A673 (cell line): ENCODE results near the gene TMEM238. TPM values are rescaled to one million over a fixed set of nuclear protein-coding genes. Genes with fewer than 3 reads are reported as not detected.
A peak's percentile ranks its signal among the peaks of the same experiment; 100 is the strongest.

Source experiments
- BruUV-seq: library from RNA; stranded (reverse); fragments of 400-500 nt; replicated peaks from 2 replicates; lab custom pipeline; 2021; lab: Mats Ljungman, UMichigan
- CTCF ChIA-PET: fragments of 300-600 bp; sonication (Branson Sonifier 250); formaldehyde crosslinking; loops from one replicate; lab custom pipeline; 2022; ENCODE audit warnings: antibody characterized with exemption; lab: Charles Lee
- POLR2A ChIA-PET: fragments of 300-600 bp; sonication (Branson Sonifier 250); formaldehyde crosslinking; loops from one replicate; lab custom pipeline; 2022; ENCODE audit warnings: antibody characterized with exemption; ENCODE audit not compliant: low non-redundant PET; lab: Charles Lee
- DNase-seq: peaks from one replicate; pipeline ENCODE4 v3.0.0-alpha.2; 2015; ENCODE audit warnings: low spot score
- H3K27ac ChIP-seq: fragments of 200-600 bp; sonication (generic); 2 replicates; pipeline ENCODE4 v1.5.1; 2016; ENCODE audit warnings: mixed run types, low read depth, mild to moderate bottlenecking, mixed read lengths, antibody characterized with exemption, low read length; ENCODE audit not compliant: poor library complexity, severe bottlenecking
- H3K27me3 ChIP-seq: fragments of 200-600 bp; sonication (generic); replicated peaks from 2 replicates; pipeline ENCODE4 v1.6.1; 2017; ENCODE audit warnings: mixed run types, low read depth, mild to moderate bottlenecking, mixed read lengths, antibody characterized with exemption, low read length; ENCODE audit not compliant: insufficient read depth, poor library complexity
- H3K36me3 ChIP-seq: fragments of 200-600 bp; sonication (generic); 2 replicates; pipeline ENCODE4 v1.6.1; 2016; ENCODE audit warnings: mixed run types, mild to moderate bottlenecking, mixed read lengths, antibody characterized with exemption, low read length; ENCODE audit not compliant: insufficient read depth, poor library complexity, severe bottlenecking
- H3K4me1 ChIP-seq: fragments of 200-600 bp; sonication (generic); 2 replicates; pipeline ENCODE4 v1.6.1; 2017; ENCODE audit warnings: mixed run types, mild to moderate bottlenecking, mixed read lengths, antibody characterized with exemption, low read length; ENCODE audit not compliant: insufficient read depth, poor library complexity, severe bottlenecking
- H3K4me3 ChIP-seq: fragments of 200-600 bp; sonication (generic); 2 replicates; pipeline ENCODE4 v1.5.1; 2016; ENCODE audit warnings: low read depth, mixed run types, mild to moderate bottlenecking, mixed read lengths, low read length; ENCODE audit not compliant: poor library complexity, severe bottlenecking
- H3K9me3 ChIP-seq: fragments of 200-600 bp; sonication (generic); 2 replicates; pipeline ENCODE4 v1.6.1; 2016; ENCODE audit warnings: mixed run types, low read depth, mild to moderate bottlenecking, mixed read lengths, antibody characterized with exemption, low read length; ENCODE audit not compliant: poor library complexity, severe bottlenecking
- EZH2 ChIP-seq: fragments of 200-600 bp; sonication (generic); IDR thresholded peaks from 2 replicates; pipeline ENCODE4 v1.6.1; 2017; ENCODE audit warnings: borderline replicate concordance, low read depth, mild to moderate bottlenecking, mixed read lengths, antibody characterized with exemption, low read length; ENCODE audit not compliant: poor library complexity, severe bottlenecking
- intact Hi-C: fragments of 100-400 bp; cut with micrococcal nuclease; formaldehyde crosslinking; loops from one replicate; pipeline ENCODE4 v1.10.0; 2022; ENCODE audit not compliant: unreplicated experiment
- total RNA-seq: library from RNA; stranded (reverse); gene quantifications from 2 replicates; pipeline ENCODE4 v1.2.3, GENCODE V29; 2021
- TF ChIP-seq, protein P1 (sequence below): fragments of 300-800, 200-600 bp; sonication (generic); conservative IDR thresholded peaks from 2 replicates; pipeline ENCODE4 v1.5.1; 2017; ENCODE audit warnings: low read depth, mild to moderate bottlenecking, antibody characterized with exemption, low read length, moderate library complexity, mixed read lengths

TMEM238 gene
- total RNA-seq, 1 experiment from 2014 or later, result 0.69 TPM

- Histone ChIP-seq H3K27ac (no peak overlapping the region), H3K36me3 (no peaks in the 10 kb centered on the region), H3K4me3 (peak overlapping the region; percentile 56), H3K9me3 (no peaks in the 10 kb centered on the region), H3K4me1 (peaks cover 6% of the 10 kb centered on the region), H3K27me3 (peaks cover 32% of the 10 kb centered on the region)
- intact Hi-C loops, result no loop called here
- peak; percentile 73 for DNase-seq
- ChIA-PET CTCF (interaction anchor here (0.6 kb wide), 1 partner anchor 197 kb away, joined by 11 read pairs; no protein-coding TSS in a partner anchor), POLR2A (interaction anchor here (0.7 kb wide), 1 partner anchor 15 kb away, joined by 3 read pairs; no protein-coding TSS in a partner anchor)
- BruUV-seq, result no TSS peak
- no peak for TF ChIP-seq EZH2
- TF ChIP-seq, protein P1, sequence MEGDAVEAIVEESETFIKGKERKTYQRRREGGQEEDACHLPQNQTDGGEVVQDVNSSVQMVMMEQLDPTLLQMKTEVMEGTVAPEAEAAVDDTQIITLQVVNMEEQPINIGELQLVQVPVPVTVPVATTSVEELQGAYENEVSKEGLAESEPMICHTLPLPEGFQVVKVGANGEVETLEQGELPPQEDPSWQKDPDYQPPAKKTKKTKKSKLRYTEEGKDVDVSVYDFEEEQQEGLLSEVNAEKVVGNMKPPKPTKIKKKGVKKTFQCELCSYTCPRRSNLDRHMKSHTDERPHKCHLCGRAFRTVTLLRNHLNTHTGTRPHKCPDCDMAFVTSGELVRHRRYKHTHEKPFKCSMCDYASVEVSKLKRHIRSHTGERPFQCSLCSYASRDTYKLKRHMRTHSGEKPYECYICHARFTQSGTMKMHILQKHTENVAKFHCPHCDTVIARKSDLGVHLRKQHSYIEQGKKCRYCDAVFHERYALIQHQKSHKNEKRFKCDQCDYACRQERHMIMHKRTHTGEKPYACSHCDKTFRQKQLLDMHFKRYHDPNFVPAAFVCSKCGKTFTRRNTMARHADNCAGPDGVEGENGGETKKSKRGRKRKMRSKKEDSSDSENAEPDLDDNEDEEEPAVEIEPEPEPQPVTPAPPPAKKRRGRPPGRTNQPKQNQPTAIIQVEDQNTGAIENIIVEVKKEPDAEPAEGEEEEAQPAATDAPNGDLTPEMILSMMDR, result no peak
Observed at GRCh38 chr19:55353803-55354697, 30.0 kb downstream of the TMEM238 start.

- BruUV-seq, result no TSS peak
- no peak for DNase-seq
- intact Hi-C loops, result no loop called here
Observed at GRCh38 chr19:55353356-55353802, 30.7 kb downstream of the TMEM238 start.

DNA sequence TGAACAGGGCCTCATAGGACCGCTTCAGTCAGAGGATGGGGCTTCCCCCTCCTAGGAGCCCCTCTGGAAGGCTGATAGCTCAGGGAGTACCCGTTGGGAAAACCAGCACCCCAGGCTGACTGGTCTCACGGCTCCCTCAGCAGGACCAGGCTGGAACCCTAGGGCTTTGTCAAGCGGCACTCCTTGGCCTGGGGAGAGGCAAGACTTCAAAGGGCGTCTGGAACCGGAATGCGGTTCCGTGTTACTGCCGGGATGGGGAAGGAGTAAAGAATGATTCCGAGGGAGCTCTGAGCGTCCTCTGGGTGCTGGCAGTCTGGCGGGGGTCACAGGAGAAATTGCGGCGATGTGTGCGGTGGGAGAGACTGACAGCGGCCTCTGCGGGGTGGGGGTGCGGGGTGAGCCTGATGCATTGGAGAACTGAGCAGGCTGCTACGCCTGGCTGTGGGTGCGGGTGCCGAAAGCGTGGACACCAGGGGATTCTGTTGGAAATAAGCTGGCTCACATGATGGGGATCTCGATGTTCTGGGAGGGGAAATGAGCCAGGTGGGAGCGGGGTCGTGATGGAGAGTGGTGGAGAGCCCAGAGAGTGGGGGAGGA lies 31.4 kb downstream of the TMEM238 start:
- H3K4me1 ChIP-seq, result peaks cover 14% of the 10 kb centered on the region
- TF ChIP-seq, protein P1, result no peak
- TF ChIP-seq EZH2, result no peak
- CTCF ChIA-PET, result no interaction called here
- H3K9me3 ChIP-seq, result no peaks in the 10 kb centered on the region
- no peak overlapping the region for H3K27ac ChIP-seq
- no peaks in the 10 kb centered on the region for H3K36me3 ChIP-seq
- peaks cover 32% of the 10 kb centered on the region for H3K27me3 ChIP-seq
- intact Hi-C loops, result no loop called here
- no peak for DNase-seq
- no TSS peak for BruUV-seq
- POLR2A ChIA-PET, result no interaction called here
- no peak overlapping the region for H3K4me3 ChIP-seq

More at GRCh38 chr19:55353356-55353802, 30.7 kb downstream of the TMEM238 start:
- H3K9me3 ChIP-seq, result no peaks in the 10 kb centered on the region
- H3K4me3 ChIP-seq, result peak overlapping the region; percentile 56
- ChIA-PET POLR2A (interaction anchor here (0.7 kb wide), 1 partner anchor 14 kb away, joined by 3 read pairs; no protein-coding TSS in a partner anchor), CTCF (no interaction called here)
- peaks cover 7% of the 10 kb centered on the region for H3K4me1 ChIP-seq
- no peak overlapping the region for H3K27ac ChIP-seq
- H3K27me3 ChIP-seq, result peaks cover 32% of the 10 kb centered on the region
- H3K36me3 ChIP-seq, result no peaks in the 10 kb centered on the region
- TF ChIP-seq EZH2, result no peak
- TF ChIP-seq, protein P1, result no peak
